GM12892 (cell line): ENCODE results near the gene CISD1.

Experiments used
- POLR2A ChIP-seq: IDR thresholded peaks from 2 replicates; pipeline ENCODE4 v1.6.1; 2011; ENCODE audit warnings: low read depth, low read length, control low read depth
- TAF1 ChIP-seq: IDR thresholded peaks from 2 replicates; pipeline ENCODE4 v1.6.1; 2011; ENCODE audit warnings: low read depth, mild to moderate bottlenecking, control low read depth, low read length, borderline replicate concordance

DNA sequence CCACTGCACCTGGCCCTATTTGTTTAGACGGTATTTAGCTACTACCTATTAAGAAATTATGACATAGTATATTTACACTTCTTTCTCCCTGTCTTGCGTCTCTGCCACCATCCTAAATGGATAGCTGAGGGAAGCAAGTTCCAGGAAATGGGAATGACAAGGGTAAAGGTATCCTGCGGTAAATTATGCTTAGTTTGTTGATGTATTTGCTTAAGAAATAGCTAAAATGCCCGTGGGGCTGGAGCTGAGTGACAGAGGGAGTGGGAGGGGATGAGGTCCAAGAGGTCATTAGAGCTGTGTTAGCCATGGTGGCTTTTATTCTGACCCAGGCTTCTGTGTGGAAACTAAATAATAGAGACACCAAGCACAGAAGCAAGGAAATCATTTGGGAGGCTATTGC is 36.9 kb downstream of the CISD1 start:
- TF ChIP-seq TAF1: no peak
- TF ChIP-seq POLR2A: no peak
